GM23338 (cell line): ENCODE data around the gene CCDC188.

Source experiments
- EZH2 ChIP-seq: fragments of 200-600 bp; sonication (generic); IDR thresholded peaks from one replicate; pipeline ENCODE4 v1.8.0; 2017; ENCODE audit warnings: antibody characterized with exemption, mild to moderate bottlenecking, low read depth; ENCODE audit not compliant: unreplicated experiment
- EZH2phosphoT487 ChIP-seq: fragments of 200-600 bp; sonication (generic); IDR thresholded peaks from one replicate; pipeline ENCODE4 v1.8.1; 2018; ENCODE audit warnings: antibody characterized with exemption; ENCODE audit not compliant: unreplicated experiment
- POLR2AphosphoS5 ChIP-seq: IDR thresholded peaks from 2 replicates; pipeline ENCODE4 v1.6.1; 2016; ENCODE audit warnings: antibody characterized with exemption, low read depth
- TF ChIP-seq, protein P1 (sequence below), 2 experiments: fragments of 200-600 bp in 1 of 2; sonication (generic) in 1 of 2; conservative IDR thresholded peaks; 2 replicates each; pipeline versions ENCODE4 v1.5.1 to v1.6.1; 2016 to 2017; ENCODE audit warnings: antibody characterized with exemption in 2 of 2, low read depth in 2 of 2, mild to moderate bottlenecking in 2 of 2, moderate library complexity in 1 of 2
- TF ChIP-seq, protein P2 (sequence below): IDR thresholded peaks from one replicate; pipeline ENCODE4 v1.6.1; 2018; ENCODE audit warnings: antibody characterized with exemption; ENCODE audit not compliant: unreplicated experiment
- TF ChIP-seq, protein P3 (sequence below): fragments of 250-450 bp; sonication (Bioruptor Pico); IDR thresholded peaks from 2 replicates; pipeline ENCODE4 v1.5.0; 2020; ENCODE audit warnings: mild to moderate bottlenecking, moderate library complexity

DNA sequence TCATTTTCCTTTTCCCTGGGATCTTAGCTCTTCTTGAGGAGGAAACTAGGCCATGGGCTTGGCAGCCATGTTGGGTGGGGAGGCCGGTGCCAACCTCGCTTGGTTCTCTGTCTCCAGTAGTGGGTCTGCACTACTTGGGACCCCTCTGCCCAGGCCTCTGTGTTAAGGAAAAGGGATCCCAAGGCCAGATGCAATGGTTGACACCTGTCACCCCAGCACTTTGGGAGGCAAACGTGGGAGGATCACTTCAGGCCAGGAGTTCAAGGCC, 21.2 kb downstream of the CCDC188 start:
- TF ChIP-seq, protein P1, sequence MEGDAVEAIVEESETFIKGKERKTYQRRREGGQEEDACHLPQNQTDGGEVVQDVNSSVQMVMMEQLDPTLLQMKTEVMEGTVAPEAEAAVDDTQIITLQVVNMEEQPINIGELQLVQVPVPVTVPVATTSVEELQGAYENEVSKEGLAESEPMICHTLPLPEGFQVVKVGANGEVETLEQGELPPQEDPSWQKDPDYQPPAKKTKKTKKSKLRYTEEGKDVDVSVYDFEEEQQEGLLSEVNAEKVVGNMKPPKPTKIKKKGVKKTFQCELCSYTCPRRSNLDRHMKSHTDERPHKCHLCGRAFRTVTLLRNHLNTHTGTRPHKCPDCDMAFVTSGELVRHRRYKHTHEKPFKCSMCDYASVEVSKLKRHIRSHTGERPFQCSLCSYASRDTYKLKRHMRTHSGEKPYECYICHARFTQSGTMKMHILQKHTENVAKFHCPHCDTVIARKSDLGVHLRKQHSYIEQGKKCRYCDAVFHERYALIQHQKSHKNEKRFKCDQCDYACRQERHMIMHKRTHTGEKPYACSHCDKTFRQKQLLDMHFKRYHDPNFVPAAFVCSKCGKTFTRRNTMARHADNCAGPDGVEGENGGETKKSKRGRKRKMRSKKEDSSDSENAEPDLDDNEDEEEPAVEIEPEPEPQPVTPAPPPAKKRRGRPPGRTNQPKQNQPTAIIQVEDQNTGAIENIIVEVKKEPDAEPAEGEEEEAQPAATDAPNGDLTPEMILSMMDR (conservative IDR thresholded peaks at IDR 0.05; ENCODE audit: low read depth in 2 of 2) = no peak
- no peak for TF ChIP-seq EZH2
- TF ChIP-seq POLR2AphosphoS5 = no peak
- TF ChIP-seq, protein P2, sequence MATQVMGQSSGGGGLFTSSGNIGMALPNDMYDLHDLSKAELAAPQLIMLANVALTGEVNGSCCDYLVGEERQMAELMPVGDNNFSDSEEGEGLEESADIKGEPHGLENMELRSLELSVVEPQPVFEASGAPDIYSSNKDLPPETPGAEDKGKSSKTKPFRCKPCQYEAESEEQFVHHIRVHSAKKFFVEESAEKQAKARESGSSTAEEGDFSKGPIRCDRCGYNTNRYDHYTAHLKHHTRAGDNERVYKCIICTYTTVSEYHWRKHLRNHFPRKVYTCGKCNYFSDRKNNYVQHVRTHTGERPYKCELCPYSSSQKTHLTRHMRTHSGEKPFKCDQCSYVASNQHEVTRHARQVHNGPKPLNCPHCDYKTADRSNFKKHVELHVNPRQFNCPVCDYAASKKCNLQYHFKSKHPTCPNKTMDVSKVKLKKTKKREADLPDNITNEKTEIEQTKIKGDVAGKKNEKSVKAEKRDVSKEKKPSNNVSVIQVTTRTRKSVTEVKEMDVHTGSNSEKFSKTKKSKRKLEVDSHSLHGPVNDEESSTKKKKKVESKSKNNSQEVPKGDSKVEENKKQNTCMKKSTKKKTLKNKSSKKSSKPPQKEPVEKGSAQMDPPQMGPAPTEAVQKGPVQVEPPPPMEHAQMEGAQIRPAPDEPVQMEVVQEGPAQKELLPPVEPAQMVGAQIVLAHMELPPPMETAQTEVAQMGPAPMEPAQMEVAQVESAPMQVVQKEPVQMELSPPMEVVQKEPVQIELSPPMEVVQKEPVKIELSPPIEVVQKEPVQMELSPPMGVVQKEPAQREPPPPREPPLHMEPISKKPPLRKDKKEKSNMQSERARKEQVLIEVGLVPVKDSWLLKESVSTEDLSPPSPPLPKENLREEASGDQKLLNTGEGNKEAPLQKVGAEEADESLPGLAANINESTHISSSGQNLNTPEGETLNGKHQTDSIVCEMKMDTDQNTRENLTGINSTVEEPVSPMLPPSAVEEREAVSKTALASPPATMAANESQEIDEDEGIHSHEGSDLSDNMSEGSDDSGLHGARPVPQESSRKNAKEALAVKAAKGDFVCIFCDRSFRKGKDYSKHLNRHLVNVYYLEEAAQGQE = no peak
- TF ChIP-seq EZH2phosphoT487 = no peak
- TF ChIP-seq, protein P3, sequence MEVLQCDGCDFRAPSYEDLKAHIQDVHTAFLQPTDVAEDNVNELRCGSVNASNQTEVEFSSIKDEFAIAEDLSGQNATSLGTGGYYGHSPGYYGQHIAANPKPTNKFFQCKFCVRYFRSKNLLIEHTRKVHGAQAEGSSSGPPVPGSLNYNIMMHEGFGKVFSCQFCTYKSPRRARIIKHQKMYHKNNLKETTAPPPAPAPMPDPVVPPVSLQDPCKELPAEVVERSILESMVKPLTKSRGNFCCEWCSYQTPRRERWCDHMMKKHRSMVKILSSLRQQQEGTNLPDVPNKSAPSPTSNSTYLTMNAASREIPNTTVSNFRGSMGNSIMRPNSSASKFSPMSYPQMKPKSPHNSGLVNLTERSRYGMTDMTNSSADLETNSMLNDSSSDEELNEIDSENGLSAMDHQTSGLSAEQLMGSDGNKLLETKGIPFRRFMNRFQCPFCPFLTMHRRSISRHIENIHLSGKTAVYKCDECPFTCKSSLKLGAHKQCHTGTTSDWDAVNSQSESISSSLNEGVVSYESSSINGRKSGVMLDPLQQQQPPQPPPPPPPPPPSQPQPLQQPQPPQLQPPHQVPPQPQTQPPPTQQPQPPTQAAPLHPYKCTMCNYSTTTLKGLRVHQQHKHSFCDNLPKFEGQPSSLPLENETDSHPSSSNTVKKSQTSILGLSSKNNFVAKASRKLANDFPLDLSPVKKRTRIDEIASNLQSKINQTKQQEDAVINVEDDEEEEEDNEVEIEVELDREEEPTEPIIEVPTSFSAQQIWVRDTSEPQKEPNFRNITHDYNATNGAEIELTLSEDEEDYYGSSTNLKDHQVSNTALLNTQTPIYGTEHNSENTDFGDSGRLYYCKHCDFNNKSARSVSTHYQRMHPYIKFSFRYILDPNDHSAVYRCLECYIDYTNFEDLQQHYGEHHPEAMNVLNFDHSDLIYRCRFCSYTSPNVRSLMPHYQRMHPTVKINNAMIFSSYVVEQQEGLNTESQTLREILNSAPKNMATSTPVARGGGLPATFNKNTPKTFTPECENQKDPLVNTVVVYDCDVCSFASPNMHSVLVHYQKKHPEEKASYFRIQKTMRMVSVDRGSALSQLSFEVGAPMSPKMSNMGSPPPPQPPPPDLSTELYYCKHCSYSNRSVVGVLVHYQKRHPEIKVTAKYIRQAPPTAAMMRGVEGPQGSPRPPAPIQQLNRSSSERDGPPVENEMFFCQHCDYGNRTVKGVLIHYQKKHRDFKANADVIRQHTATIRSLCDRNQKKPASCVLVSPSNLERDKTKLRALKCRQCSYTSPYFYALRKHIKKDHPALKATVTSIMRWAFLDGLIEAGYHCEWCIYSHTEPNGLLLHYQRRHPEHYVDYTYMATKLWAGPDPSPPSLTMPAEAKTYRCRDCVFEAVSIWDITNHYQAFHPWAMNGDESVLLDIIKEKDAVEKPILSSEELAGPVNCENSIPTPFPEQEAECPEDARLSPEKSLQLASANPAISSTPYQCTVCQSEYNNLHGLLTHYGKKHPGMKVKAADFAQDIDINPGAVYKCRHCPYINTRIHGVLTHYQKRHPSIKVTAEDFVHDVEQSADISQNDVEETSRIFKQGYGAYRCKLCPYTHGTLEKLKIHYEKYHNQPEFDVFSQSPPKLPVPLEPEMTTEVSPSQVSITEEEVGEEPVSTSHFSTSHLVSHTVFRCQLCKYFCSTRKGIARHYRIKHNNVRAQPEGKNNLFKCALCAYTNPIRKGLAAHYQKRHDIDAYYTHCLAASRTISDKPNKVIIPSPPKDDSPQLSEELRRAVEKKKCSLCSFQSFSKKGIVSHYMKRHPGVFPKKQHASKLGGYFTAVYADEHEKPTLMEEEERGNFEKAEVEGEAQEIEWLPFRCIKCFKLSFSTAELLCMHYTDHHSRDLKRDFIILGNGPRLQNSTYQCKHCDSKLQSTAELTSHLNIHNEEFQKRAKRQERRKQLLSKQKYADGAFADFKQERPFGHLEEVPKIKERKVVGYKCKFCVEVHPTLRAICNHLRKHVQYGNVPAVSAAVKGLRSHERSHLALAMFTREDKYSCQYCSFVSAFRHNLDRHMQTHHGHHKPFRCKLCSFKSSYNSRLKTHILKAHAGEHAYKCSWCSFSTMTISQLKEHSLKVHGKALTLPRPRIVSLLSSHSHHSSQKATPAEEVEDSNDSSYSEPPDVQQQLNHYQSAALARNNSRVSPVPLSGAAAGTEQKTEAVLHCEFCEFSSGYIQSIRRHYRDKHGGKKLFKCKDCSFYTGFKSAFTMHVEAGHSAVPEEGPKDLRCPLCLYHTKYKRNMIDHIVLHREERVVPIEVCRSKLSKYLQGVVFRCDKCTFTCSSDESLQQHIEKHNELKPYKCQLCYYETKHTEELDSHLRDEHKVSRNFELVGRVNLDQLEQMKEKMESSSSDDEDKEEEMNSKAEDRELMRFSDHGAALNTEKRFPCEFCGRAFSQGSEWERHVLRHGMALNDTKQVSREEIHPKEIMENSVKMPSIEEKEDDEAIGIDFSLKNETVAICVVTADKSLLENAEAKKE (CRISPR knock-in tag) = no peak
